Left kidney (tissue), 8 donors: ENCODE data around the gene FKBP5. TPM values are rescaled to one million over a fixed set of nuclear protein-coding genes. Genes with fewer than 3 reads are reported as not detected.
"Not testable (repeated sequence)": the region's sequence is repeated elsewhere in the genome, so short reads cannot be mapped to it uniquely, and the experiment has no call there.

Experiments used
- DNase-seq: peaks from one replicate; pipeline ENCODE4 v3.0.0-alpha.2; 2013
- long read RNA-seq, 8 donors: transcript quantifications; one replicate each; lab custom pipeline, GENCODE V29; 2026
- polyA plus RNA-seq: library from polyadenylated mRNA; unstranded; fragments of 120-200 nt; gene quantifications from one replicate; pipeline ENCODE4 v1.2.1, GENCODE V29; 2013; ENCODE audit not compliant: insufficient read length

Gene FKBP5
- polyA plus RNA-seq, result 26.8 TPM
- long read RNA-seq, donor 1, partial matches to known transcripts, result 0 of 2 reads
- long read RNA-seq, donor 1, other reads (novel, unspliced or antisense), result 0 of 2 reads
- long read RNA-seq, donor 2, partial matches to known transcripts, result 0 of 3 reads
- long read RNA-seq, donor 2, other reads (novel, unspliced or antisense), result 0 of 3 reads
- long read RNA-seq, donor 3, partial matches to known transcripts, result 6 of 9 reads
- long read RNA-seq, donor 3, other reads (novel, unspliced or antisense), result 0 of 9 reads
- long read RNA-seq, donor 4, result 0 reads
- long read RNA-seq, donor 5, transcript FKBP5-201 (11 exons, 3,772 nt), result major isoform, 7 of 7 reads
- long read RNA-seq, donor 5, partial matches to known transcripts, result 0 of 7 reads
- long read RNA-seq, donor 5, other reads (novel, unspliced or antisense), result 0 of 7 reads
- long read RNA-seq, donor 6, partial matches to known transcripts, result 0 of 3 reads
- long read RNA-seq, donor 6, other reads (novel, unspliced or antisense), result 0 of 3 reads
- long read RNA-seq, donor 7, partial matches to known transcripts, result 13 of 17 reads
- long read RNA-seq, donor 7, other reads (novel, unspliced or antisense), result 0 of 17 reads
- long read RNA-seq, donor 8, partial matches to known transcripts, result 0 of 1 reads
- long read RNA-seq, donor 8, other reads (novel, unspliced or antisense), result 0 of 1 reads

- peak; percentile 83 for DNase-seq
Observed at GRCh38 chr6:35688605-35689322, at the start of gene FKBP5. Gene FKBP5, minus strand, starts transcription at chr6:35688915. Its CDS starts 46,091 bp downstream, at chr6:35642824.

GRCh38 chr6:35737413-35738211, 48.9 kb upstream of the FKBP5 start:
- peak; percentile 74 for DNase-seq

DNA sequence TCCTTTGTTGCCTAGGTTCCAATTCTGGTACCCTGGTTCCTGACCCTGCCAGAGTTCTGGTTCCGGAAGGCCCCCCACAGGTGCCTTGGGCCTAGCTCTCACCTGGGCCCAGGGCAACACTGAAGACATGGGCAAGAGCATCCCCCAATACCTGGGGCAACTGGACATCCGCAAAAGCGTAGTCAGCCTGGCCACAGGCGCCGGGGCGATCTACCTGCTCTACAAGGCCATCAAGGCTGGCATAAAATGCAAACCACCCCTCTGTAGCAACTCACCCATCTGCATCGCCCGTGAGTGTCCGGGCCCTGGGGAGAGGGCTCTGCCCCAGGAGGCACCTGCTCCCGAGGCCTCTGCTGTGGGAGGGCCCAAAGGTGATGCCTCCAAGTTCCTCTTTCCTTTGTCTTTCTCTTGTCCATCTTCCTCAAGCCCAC, 48.3 kb upstream of the FKBP5 start, which contains the start of gene ARMC12:
ARMC12 (plus strand) TSS at position 51 of the 431 bp plus-strand sequence; CDS start at position 128, 77 bp downstream.
- DNase-seq, result no peak

- peak; percentile 78 for DNase-seq
Observed at GRCh38 chr6:35736253-35736894, 47.7 kb upstream of the FKBP5 start.

DNA sequence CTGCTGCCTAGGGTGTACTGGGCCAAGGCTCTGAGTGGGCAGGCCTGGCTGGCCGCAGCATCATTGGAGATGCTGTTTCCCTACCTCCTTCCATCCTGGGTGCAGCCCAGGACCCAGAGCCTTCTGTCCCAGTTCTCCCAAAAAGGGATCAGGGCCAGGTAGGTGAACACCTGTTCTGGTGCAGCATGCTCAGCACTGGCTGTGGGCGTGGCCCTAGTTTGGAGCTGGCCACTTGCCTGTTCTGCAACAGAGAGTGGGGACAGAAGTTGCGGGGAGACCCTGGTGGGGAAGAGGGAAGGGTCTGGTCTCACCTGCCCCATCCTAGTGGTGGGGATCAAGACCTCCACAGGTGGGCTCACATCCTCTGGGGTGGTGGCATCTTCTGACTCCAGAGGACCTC, 46.7 kb upstream of the FKBP5 start:
- DNase-seq, result no peak

DNA sequence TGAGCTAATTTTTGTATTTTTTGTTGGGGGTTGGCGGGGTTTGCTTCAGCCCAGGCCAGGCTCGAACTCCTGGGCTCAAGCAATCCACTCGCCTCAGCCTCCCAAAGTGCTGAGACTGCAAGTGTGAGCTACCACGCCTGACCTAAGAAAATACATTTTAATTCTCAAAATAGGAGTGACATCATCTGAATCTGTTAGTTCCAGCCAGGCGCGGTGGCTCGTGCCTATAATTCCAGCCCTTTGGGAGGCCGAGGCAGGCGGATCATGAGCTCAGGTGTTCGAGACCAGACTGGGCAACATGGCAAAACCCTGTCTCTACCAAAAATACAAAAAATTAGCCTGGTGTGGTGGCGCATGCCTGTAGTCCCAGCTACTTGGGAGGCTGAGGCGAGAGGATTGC, 45.6 kb upstream of the FKBP5 start:
- not testable (repeated sequence) for DNase-seq

GRCh38 chr6:35733633-35734032, 44.9 kb upstream of the FKBP5 start:
- DNase-seq, result no peak

DNA sequence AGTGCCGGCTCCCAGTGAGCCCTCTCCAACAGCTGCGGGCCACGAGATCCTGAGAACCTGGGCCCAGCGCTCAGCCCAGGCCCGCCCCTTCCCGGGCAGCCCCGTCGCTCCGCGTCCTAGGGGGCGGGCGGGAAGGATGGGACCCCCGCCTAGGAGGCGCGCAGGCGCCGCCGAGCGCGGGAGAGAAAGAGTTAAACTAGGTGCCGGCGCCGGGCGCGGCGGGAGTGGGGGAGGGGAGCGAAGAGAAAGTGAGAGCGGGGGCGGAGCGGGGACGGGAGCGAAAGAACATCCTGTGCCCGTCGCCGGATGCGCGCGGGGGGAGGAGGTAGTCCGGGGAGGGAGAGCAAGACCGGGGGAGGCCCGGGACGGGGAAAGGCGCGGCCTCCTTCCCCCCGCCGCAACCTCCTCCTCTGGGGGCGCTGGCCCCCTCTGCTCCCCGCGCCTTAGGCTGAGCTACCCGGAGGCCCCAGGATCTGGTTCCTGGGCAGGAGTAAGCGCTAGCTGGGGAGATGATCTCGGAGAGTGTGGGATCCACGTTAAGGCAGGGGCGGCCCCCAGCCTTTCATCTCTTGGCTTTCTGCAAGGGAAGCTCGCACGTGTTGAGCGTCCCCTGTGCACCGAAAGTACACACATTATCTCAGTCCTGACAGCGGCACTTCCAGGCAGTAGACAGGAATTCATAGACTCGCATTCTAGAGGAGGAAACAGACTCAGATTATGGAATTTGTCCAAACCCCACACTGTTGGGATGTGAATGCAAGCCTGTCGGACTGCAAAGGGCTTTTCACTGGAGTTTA, 43.2 kb upstream of the FKBP5 start:
- DNase-seq, result peak; percentile 87

- DNase-seq, result peak; percentile 92
Observed at GRCh38 chr6:35731414-35731735, 42.7 kb upstream of the FKBP5 start.

DNA sequence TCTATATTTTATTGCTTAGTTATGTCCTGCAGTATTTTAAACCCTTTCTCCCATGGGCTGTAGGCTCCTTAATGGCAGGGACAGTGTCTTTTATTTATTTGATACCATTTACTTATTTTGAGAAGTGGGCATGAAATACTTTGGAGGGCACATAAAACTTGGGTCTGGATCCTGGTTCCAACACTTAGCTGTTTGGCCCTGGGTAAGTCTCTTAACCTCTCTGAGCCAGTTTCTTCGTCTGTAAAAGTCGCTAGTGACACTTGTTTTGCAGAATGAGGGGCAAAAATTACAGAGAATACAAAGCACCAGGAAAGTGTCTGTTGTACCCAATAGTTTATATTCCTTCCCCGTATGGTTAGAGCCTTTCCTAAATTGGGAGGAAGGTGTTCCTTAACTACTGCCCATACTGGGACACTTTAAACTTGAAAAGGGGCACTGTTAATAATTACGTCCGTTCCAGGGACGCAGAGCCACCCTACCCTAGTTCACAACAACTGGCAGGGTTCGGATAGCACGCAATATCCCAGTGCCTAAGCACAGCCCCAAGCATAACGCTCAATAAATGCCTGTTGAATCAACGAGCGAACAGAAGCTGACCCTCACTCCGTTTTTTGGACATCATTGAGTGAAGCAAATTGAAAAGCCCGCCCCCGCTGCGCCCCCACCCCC, 42.2 kb upstream of the FKBP5 start:
- DNase-seq, result no peak

- DNase-seq, result no peak
Observed at GRCh38 chr6:35729722-35730121, 41.0 kb upstream of the FKBP5 start.

DNA sequence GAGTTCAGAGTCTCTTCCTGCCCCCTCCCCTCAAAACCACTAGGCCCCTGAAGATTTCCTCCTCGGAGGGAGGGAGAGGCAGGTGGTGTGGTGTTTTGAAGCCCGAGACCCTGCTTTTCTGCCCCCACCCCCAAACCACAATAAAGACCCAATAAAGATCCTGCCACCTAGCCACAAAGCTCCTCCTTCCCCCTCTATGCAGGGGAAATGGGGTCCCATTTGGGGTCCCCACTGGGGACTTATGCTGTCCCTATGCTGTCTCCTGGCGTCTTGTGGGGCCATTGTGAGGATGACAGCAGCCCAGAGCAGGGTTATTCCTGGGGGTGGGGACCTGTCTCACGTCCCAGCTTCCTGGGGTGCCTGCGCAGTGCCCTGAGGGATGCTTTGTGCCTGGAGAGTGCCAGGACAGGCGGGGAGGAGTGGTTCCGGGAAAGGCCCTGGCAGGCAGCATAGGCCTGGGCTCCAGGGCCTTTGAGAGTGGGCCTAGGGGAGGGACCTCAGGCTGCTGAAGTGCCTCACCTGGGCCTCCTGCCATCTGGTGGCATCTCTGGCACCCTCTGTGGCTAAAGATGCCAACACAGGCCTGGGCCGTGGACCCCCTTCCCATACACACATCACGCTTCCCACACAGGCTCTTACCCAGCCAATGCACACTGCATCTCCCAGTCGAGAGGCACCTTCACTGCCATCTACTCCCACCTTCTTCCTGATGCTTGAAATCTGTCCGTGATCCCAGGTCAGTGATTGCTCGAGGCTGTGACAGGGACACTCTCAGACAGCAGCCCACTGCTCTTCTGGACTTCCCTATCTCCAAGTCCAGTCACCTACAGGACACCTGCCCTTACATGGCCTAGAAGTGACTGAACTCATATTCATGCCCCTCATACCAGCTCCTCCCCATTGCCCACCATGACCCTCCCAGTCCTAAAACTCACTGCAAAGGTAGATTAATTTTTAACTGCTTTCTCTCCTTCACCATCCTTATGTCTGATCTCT, 40.3 kb upstream of the FKBP5 start:
- DNase-seq, result no peak

DNA sequence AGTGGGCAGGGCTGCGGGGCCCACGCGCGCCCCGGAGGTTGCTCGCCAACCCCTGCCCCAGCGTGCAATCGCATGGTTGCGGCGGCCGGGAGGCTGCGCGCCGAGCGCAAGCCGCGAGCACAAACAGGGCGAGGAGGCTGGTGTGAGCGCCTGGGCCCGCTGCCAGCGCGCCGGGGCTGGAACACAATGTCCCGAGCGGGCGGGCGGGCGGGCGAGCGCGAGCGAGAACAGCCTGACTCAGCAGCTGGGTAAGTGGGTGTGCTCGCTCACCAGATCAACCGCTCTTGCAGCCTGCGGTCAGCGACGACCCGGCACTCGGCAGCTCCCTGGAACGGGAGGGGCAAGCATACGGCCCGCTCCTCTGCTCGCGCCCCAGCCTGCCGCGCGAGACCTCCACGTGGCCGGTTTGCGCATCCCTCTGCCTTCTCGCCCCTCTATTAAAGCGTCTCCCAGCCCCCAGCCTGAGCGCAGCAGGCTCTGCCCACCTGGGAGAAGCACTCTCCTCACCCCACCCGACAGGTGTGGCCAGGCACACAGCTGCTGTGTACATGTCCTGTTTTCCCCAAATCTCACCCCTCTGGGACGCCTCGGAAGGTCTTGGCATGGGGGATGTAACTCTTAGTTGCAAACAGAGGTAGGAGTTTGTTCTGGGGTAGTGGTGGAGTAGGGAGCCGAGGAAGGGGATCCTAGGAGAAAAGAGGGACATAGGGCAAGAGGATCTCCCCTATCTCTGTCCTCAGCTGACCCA, 39.4 kb upstream of the FKBP5 start:
- DNase-seq, result peak; percentile 81

DNA sequence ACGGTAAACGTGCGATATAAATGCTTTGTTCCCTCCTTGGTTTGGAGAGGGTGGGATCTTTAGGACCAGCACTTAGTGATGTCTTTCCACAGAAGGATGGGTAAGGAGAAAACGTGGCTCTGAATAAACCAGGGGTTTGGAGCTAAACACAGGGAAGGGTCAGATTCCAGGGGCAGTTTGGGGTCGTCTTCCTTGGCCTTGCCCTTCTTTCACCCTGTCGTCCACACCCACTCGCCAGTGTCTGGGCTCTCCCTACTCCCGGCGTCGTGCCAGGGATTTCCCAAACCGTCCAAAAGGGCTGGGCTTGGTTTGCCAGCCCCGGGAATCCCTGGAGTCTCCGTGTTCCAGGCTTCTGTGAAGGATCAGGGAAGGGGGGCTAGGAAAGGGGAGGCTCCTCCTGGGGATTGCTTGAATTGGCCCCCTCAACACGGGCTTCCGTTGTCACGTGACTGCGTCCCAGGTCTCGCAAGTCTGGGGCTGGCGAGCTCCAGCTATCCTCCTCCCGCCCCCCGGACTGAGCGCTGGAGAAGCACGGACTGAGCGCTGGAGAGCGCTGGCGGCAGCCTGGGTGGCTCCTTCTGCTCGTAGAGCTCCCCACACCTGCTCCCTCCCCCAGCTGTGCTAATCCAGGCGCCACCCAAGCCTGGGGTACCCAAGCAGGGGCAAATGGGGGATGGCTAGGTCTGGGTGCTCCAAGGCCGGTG, 38.7 kb upstream of the FKBP5 start:
- peak; percentile 70 for DNase-seq

DNA sequence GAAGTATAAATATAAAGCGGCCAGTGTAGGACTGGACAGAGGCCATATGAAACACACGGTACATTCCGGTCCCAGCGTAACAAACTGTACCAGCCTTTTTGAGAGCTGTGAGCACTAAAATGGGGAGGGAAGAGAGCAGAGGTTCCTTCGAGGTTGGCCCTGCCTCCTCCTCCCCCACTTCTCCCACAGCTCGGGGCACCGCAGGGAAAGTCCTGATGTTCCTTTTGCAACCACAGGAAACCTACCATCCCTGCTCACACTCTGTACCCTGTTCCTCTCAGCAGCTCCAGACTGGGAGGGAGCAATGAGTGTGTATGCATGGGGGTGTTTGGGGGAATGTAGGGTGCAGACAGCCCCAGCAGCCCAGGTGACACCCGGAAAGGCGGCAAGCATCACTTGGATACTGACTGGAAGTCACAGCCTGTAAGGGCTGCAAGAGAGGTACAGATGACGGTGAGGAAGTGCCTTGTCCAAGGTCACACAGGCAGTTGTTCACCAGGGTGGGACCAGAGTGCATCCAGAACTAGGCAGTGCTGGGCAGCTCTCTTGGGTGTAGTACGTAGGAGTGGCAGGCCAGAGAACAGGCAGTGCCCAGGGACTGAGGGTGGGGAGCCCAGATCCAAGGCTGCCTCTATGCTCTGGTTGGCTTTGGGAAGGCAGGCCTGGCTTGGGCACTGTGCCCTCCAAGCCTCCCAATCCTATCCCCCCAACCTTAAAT, 37.2 kb upstream of the FKBP5 start:
- no peak for DNase-seq

- no peak for DNase-seq
Observed at GRCh38 chr6:35725081-35725708, 36.5 kb upstream of the FKBP5 start.
